Activated naive CD4-positive, alpha-beta T cell treated with anti-CD3 and anti-CD28 coated beads, Interleukin-2, amount 50 U/mL, for 24 hours (primary cell): ENCODE measurements around the gene GRID1.

Source experiments
- H3K27ac Mint-ChIP-seq: one replicate; pipeline ENCODE4 v1.8.0; 2021; ENCODE audit warnings: mild to moderate bottlenecking, mixed read lengths
- H3K27me3 Mint-ChIP-seq: one replicate; pipeline ENCODE4 v1.8.0; 2021; ENCODE audit warnings: mixed read lengths
- H3K36me3 Mint-ChIP-seq: one replicate; pipeline ENCODE4 v1.8.0; 2021; ENCODE audit warnings: mixed read lengths
- H3K4me1 Mint-ChIP-seq: one replicate; pipeline ENCODE4 v1.8.0; 2021; ENCODE audit warnings: mixed read lengths
- H3K4me3 Mint-ChIP-seq: one replicate; pipeline ENCODE4 v1.8.0; 2021; ENCODE audit warnings: mild to moderate bottlenecking, mixed read lengths
- H3K9me3 Mint-ChIP-seq: one replicate; pipeline ENCODE4 v1.8.0; 2021; ENCODE audit warnings: mixed read lengths

The GRID1 gene

GRCh38 chr10:85643171-85643844, 723.3 kb downstream of the GRID1 start:
- H3K4me1 Mint-ChIP-seq: no peaks in the 10 kb centered on the region
- H3K27me3 Mint-ChIP-seq: no peaks in the 10 kb centered on the region
- no peaks in the 10 kb centered on the region for H3K9me3 Mint-ChIP-seq

GRCh38 chr10:85642421-85643170, 724.0 kb downstream of the GRID1 start:
- Mint-ChIP-seq H3K27ac (no peak overlapping the region), H3K4me1 (no peaks in the 10 kb centered on the region), H3K4me3 (no peak overlapping the region), H3K36me3 (no peaks in the 10 kb centered on the region), H3K9me3 (no peaks in the 10 kb centered on the region), H3K27me3 (no peaks in the 10 kb centered on the region)

More at GRCh38 chr10:85643171-85643844, 723.3 kb downstream of the GRID1 start:
- no peak overlapping the region for H3K4me3 Mint-ChIP-seq
- H3K27ac Mint-ChIP-seq: no peak overlapping the region
- H3K36me3 Mint-ChIP-seq: no peaks in the 10 kb centered on the region

- Mint-ChIP-seq H3K9me3 (no peaks in the 10 kb centered on the region), H3K27ac (no peak overlapping the region), H3K4me1 (no peaks in the 10 kb centered on the region), H3K27me3 (no peaks in the 10 kb centered on the region), H3K4me3 (no peak overlapping the region), H3K36me3 (no peaks in the 10 kb centered on the region)
These were observed 724.5 kb downstream of the GRID1 start for GRCh38 chr10:85642082-85642420.

GRCh38 chr10:85641479-85642009, 725.1 kb downstream of the GRID1 start:
- H3K27ac Mint-ChIP-seq: no peak overlapping the region
- H3K27me3 Mint-ChIP-seq: no peaks in the 10 kb centered on the region
- no peaks in the 10 kb centered on the region for H3K4me1 Mint-ChIP-seq
- no peak overlapping the region for H3K4me3 Mint-ChIP-seq
- H3K9me3 Mint-ChIP-seq: no peaks in the 10 kb centered on the region
- no peaks in the 10 kb centered on the region for H3K36me3 Mint-ChIP-seq

- Mint-ChIP-seq H3K27me3 (no peaks in the 10 kb centered on the region), H3K4me1 (peaks cover 17% of the 10 kb centered on the region), H3K9me3 (no peaks in the 10 kb centered on the region), H3K36me3 (no peaks in the 10 kb centered on the region), H3K27ac (no peak overlapping the region), H3K4me3 (no peak overlapping the region)
These were observed 727.8 kb downstream of the GRID1 start for GRCh38 chr10:85638797-85639196.

- Mint-ChIP-seq H3K4me3 (no peak overlapping the region), H3K36me3 (no peaks in the 10 kb centered on the region), H3K27ac (no peak overlapping the region), H3K27me3 (no peaks in the 10 kb centered on the region), H3K4me1 (peaks cover 17% of the 10 kb centered on the region), H3K9me3 (no peaks in the 10 kb centered on the region)
These were observed 730.9 kb downstream of the GRID1 start for GRCh38 chr10:85635650-85636049.

GRCh38 chr10:85624511-85624910, 742.1 kb downstream of the GRID1 start:
- Mint-ChIP-seq H3K36me3 (no peaks in the 10 kb centered on the region), H3K27ac (no peak overlapping the region), H3K27me3 (no peaks in the 10 kb centered on the region), H3K9me3 (no peaks in the 10 kb centered on the region), H3K4me1 (peaks cover 4% of the 10 kb centered on the region), H3K4me3 (no peak overlapping the region)

GRCh38 chr10:85623758-85624157, 742.8 kb downstream of the GRID1 start:
- Mint-ChIP-seq H3K27ac (no peak overlapping the region), H3K27me3 (no peaks in the 10 kb centered on the region), H3K4me3 (no peak overlapping the region), H3K4me1 (peaks cover 4% of the 10 kb centered on the region), H3K36me3 (no peaks in the 10 kb centered on the region), H3K9me3 (no peaks in the 10 kb centered on the region)

- no peaks in the 10 kb centered on the region for H3K36me3 Mint-ChIP-seq
- peaks cover 4% of the 10 kb centered on the region for H3K4me1 Mint-ChIP-seq
- no peak overlapping the region for H3K27ac Mint-ChIP-seq
- no peaks in the 10 kb centered on the region for H3K27me3 Mint-ChIP-seq
- H3K4me3 Mint-ChIP-seq: no peak overlapping the region
- H3K9me3 Mint-ChIP-seq: no peaks in the 10 kb centered on the region
These were observed 743.3 kb downstream of the GRID1 start for GRCh38 chr10:85623342-85623741.

- H3K4me1 Mint-ChIP-seq: peaks cover 4% of the 10 kb centered on the region
- no peaks in the 10 kb centered on the region for H3K9me3 Mint-ChIP-seq
- H3K36me3 Mint-ChIP-seq: no peaks in the 10 kb centered on the region
- H3K4me3 Mint-ChIP-seq: no peak overlapping the region
- no peaks in the 10 kb centered on the region for H3K27me3 Mint-ChIP-seq
- H3K27ac Mint-ChIP-seq: no peak overlapping the region
These were observed 744.2 kb downstream of the GRID1 start for GRCh38 chr10:85622425-85622824.

GRCh38 chr10:85621562-85621961, 745.0 kb downstream of the GRID1 start:
- H3K4me1 Mint-ChIP-seq: peaks cover 4% of the 10 kb centered on the region
- no peaks in the 10 kb centered on the region for H3K9me3 Mint-ChIP-seq
- H3K4me3 Mint-ChIP-seq: no peak overlapping the region
- H3K27ac Mint-ChIP-seq: no peak overlapping the region
- H3K27me3 Mint-ChIP-seq: no peaks in the 10 kb centered on the region
- no peaks in the 10 kb centered on the region for H3K36me3 Mint-ChIP-seq

GRCh38 chr10:85620807-85621206, 745.8 kb downstream of the GRID1 start:
- H3K4me1 Mint-ChIP-seq: peaks cover 8% of the 10 kb centered on the region
- H3K4me3 Mint-ChIP-seq: no peak overlapping the region
- H3K27me3 Mint-ChIP-seq: no peaks in the 10 kb centered on the region
- H3K9me3 Mint-ChIP-seq: no peaks in the 10 kb centered on the region
- H3K36me3 Mint-ChIP-seq: no peaks in the 10 kb centered on the region
- H3K27ac Mint-ChIP-seq: peak overlapping the region; percentile 36

- Mint-ChIP-seq H3K27ac (no peak overlapping the region), H3K36me3 (no peaks in the 10 kb centered on the region), H3K27me3 (no peaks in the 10 kb centered on the region), H3K4me1 (peaks cover 9% of the 10 kb centered on the region), H3K9me3 (no peaks in the 10 kb centered on the region), H3K4me3 (no peak overlapping the region)
These were observed 746.8 kb downstream of the GRID1 start for GRCh38 chr10:85619832-85620231.

GRCh38 chr10:85618841-85619240, 747.8 kb downstream of the GRID1 start:
- no peaks in the 10 kb centered on the region for H3K36me3 Mint-ChIP-seq
- H3K4me1 Mint-ChIP-seq: peaks cover 19% of the 10 kb centered on the region
- no peak overlapping the region for H3K27ac Mint-ChIP-seq
- no peak overlapping the region for H3K4me3 Mint-ChIP-seq
- no peaks in the 10 kb centered on the region for H3K9me3 Mint-ChIP-seq
- no peaks in the 10 kb centered on the region for H3K27me3 Mint-ChIP-seq

GRCh38 chr10:85617751-85618546, 748.6 kb downstream of the GRID1 start:
- no peaks in the 10 kb centered on the region for H3K9me3 Mint-ChIP-seq
- H3K4me1 Mint-ChIP-seq: peaks cover 24% of the 10 kb centered on the region
- no peak overlapping the region for H3K4me3 Mint-ChIP-seq
- H3K27ac Mint-ChIP-seq: no peak overlapping the region
- no peaks in the 10 kb centered on the region for H3K27me3 Mint-ChIP-seq
- H3K36me3 Mint-ChIP-seq: no peaks in the 10 kb centered on the region

GRCh38 chr10:85615556-85615955, 751.0 kb downstream of the GRID1 start:
- H3K9me3 Mint-ChIP-seq: no peaks in the 10 kb centered on the region
- H3K27me3 Mint-ChIP-seq: no peaks in the 10 kb centered on the region
- H3K36me3 Mint-ChIP-seq: no peaks in the 10 kb centered on the region
- H3K4me3 Mint-ChIP-seq: no peak overlapping the region
- peaks cover 48% of the 10 kb centered on the region for H3K4me1 Mint-ChIP-seq
- no peak overlapping the region for H3K27ac Mint-ChIP-seq
